Small intestine (tissue), 7 donors: ENCODE results near the gene PTPN4. TPM values are rescaled to one million over a fixed set of nuclear protein-coding genes. Genes with fewer than 3 reads are reported as not detected.

Experiments
- DNase-seq, 2 donors: peaks; one replicate each; pipeline versions ENCODE4 v3.0.0 to v3.0.0-alpha.2; 2013
- FAIRE-seq: peaks from 2 replicates; lab custom pipeline; 2012; peaks lifted over from hg19 to GRCh38; lab: Jason Lieb, UNC
- H3K27ac ChIP-seq, 3 donors: one replicate each; pipeline ENCODE4 v1.5.1; 2013; ENCODE audit warnings: low read length in 2 of 3, mild to moderate bottlenecking in 2 of 3, control low read depth in 1 of 3, inconsistent platforms in 1 of 3, low read depth in 1 of 3, moderate library complexity in 1 of 3
- H3K27me3 ChIP-seq, 3 donors: one replicate each; pipeline ENCODE4 v1.6.1; 2013; ENCODE audit warnings: low read length in 3 of 3, inconsistent platforms in 1 of 3; ENCODE audit not compliant: control insufficient read depth in 3 of 3, insufficient read depth in 3 of 3
- H3K36me3 ChIP-seq, 3 donors: one replicate each; pipeline ENCODE4 v1.6.1; 2013; ENCODE audit warnings: low read length in 3 of 3, inconsistent platforms in 1 of 3, low read depth in 1 of 3, mild to moderate bottlenecking in 1 of 3, moderate library complexity in 1 of 3; ENCODE audit not compliant: control insufficient read depth in 3 of 3, insufficient read depth in 2 of 3
- H3K4me1 ChIP-seq, 3 donors: one replicate each; pipeline ENCODE4 v1.6.1; 2013; ENCODE audit warnings: low read length in 2 of 3, inconsistent platforms in 1 of 3, low read depth in 1 of 3, mild to moderate bottlenecking in 1 of 3, moderate library complexity in 1 of 3; ENCODE audit not compliant: control insufficient read depth in 3 of 3, insufficient read depth in 2 of 3
- H3K4me3 ChIP-seq, 3 donors: one replicate each; pipeline ENCODE4 v1.5.1; 2013; ENCODE audit warnings: low read length in 3 of 3, control low read depth in 1 of 3, inconsistent platforms in 1 of 3, low read depth in 1 of 3, mild to moderate bottlenecking in 1 of 3, moderate library complexity in 1 of 3
- H3K9me3 ChIP-seq, 2 donors: one replicate each; pipeline ENCODE4 v1.6.1; 2013; ENCODE audit warnings: low read depth in 1 of 2, low read length in 1 of 2; ENCODE audit not compliant: control insufficient read depth in 2 of 2, insufficient read depth in 1 of 2
- WGBS, 3 donors: extraction: QIAGEN DNeasy Blood & Tissue Kit; methylation state at CpG; one replicate each; pipeline ENCODE4 v1.1.7; 2013; 5-methylcytosine and 5-hydroxymethylcytosine counted together
- polyA plus RNA-seq, 4 donors: library from polyadenylated mRNA; stranded (reverse) in 3 of 4; unstranded in 1 of 4; fragments of 200-250 nt in 3 of 4; fragments of 120-200 nt in 1 of 4; gene quantifications; one replicate each; pipeline versions ENCODE4 v1.2.1 to v1.2.3, GENCODE V29; 2013
- donor health status: healthy with polysubstance abuse.
- donor health status: control.
- donor health status: control.
- donor health status: Bipolar disorder and iron deficiency.
- donor health status: healthy.

PTPN4 gene
- polyA plus RNA-seq, 4 donors = 1.9 to 13.4 (median 6.0) TPM

GRCh38 chr2:119753041-119753929 lies 6.4 kb upstream of the PTPN4 start:
- Histone ChIP-seq H3K27me3 (no peaks in the 10 kb centered on the region), H3K9me3 (no peaks in the 10 kb centered on the region), H3K36me3 (no peaks in the 10 kb centered on the region), H3K4me1 (peaks cover 0 to 2% (median 0%) of the 10 kb centered on the region in 3 donors), H3K4me3 (no peak overlapping the region), H3K27ac (no peak overlapping the region)
- 40 to 49% (median 44%) methylated on average over 7 of the region's 7 CpGs for WGBS, 3 donors
- DNase-seq (peak; percentile 59), FAIRE-seq (no peak)

GRCh38 chr2:119753930-119754321 lies 5.8 kb upstream of the PTPN4 start:
- FAIRE-seq (no peak), DNase-seq (no peak)
- Histone ChIP-seq H3K27me3 (no peaks in the 10 kb centered on the region), H3K4me1 (peaks cover 0 to 2% (median 0%) of the 10 kb centered on the region in 3 donors), H3K27ac (no peak overlapping the region), H3K36me3 (no peaks in the 10 kb centered on the region), H3K4me3 (no peak overlapping the region), H3K9me3 (no peaks in the 10 kb centered on the region)
- 92 to 94% (median 93%) methylated on average over 1 of the region's 1 CpG for WGBS, 3 donors

- FAIRE-seq (no peak), DNase-seq (no peak)
- H3K36me3 ChIP-seq = no peaks in the 10 kb centered on the region
- H3K4me1 ChIP-seq = peaks cover 0 to 2% (median 0%) of the 10 kb centered on the region in 3 donors
- WGBS, 3 donors = 25 to 55% (median 29%) methylated on average over 1 of the region's 1 CpG
- no peak overlapping the region for H3K27ac ChIP-seq
- H3K27me3 ChIP-seq = no peaks in the 10 kb centered on the region
- H3K4me3 ChIP-seq = no peak overlapping the region
- H3K9me3 ChIP-seq = no peaks in the 10 kb centered on the region
These were observed 3.8 kb upstream of the PTPN4 start for GRCh38 chr2:119755906-119756305.

GRCh38 chr2:119756837-119757236 lies 2.9 kb upstream of the PTPN4 start:
- peak in 1 of 2 donors; percentile 67 for DNase-seq
- H3K4me1 ChIP-seq = peaks cover 0 to 2% (median 0%) of the 10 kb centered on the region in 3 donors
- H3K9me3 ChIP-seq = no peaks in the 10 kb centered on the region
- no peak overlapping the region for H3K4me3 ChIP-seq
- WGBS, 3 donors = 26 to 49% (median 46%) methylated on average over 5 of the region's 5 CpGs
- H3K36me3 ChIP-seq = no peaks in the 10 kb centered on the region
- H3K27me3 ChIP-seq = no peaks in the 10 kb centered on the region
- FAIRE-seq = no peak
- H3K27ac ChIP-seq = no peak overlapping the region

GRCh38 chr2:119758881-119759450 lies 756 bp upstream of the PTPN4 start:
- Histone ChIP-seq H3K27me3 (no peaks in the 10 kb centered on the region), H3K4me1 (peaks cover 0 to 3% (median 2%) of the 10 kb centered on the region in 3 donors), H3K27ac (peak overlapping the region; percentile 94 to 97 (median 96)), H3K36me3 (no peaks in the 10 kb centered on the region), H3K9me3 (no peaks in the 10 kb centered on the region), H3K4me3 (peak overlapping the region in 2 of 3 donors; percentile 83 to 98)
- DNase-seq (no peak), FAIRE-seq (no peak)
- WGBS, 3 donors = 38 to 43% (median 40%) methylated on average over 13 of the region's 13 CpGs

GRCh38 chr2:119760237-119760955 lies 674 bp downstream of the PTPN4 start:
- H3K4me3 ChIP-seq = peak overlapping the region; percentile 81 to 98 (median 83)
- H3K27ac ChIP-seq = peak overlapping the region; percentile 94 to 97 (median 96)
- H3K27me3 ChIP-seq = no peaks in the 10 kb centered on the region
- no peaks in the 10 kb centered on the region for H3K36me3 ChIP-seq
- no peaks in the 10 kb centered on the region for H3K9me3 ChIP-seq
- peaks cover 0 to 3% (median 2%) of the 10 kb centered on the region in 3 donors for H3K4me1 ChIP-seq
- FAIRE-seq (no peak), DNase-seq (peak in 1 of 2 donors; percentile 55)
- WGBS, 3 donors = 1% methylated on average over 32 to 37 of the region's 37 CpGs

GRCh38 chr2:119760956-119761275 lies 1.2 kb downstream of the PTPN4 start:
- DNase-seq (peak; percentile 23 to 54), FAIRE-seq (no peak)
- 3 to 8% (median 6%) methylated on average over 4 of the region's 4 CpGs for WGBS, 3 donors
- Histone ChIP-seq H3K9me3 (no peaks in the 10 kb centered on the region), H3K4me1 (peaks cover 0 to 3% (median 2%) of the 10 kb centered on the region in 3 donors), H3K27ac (no peak overlapping the region), H3K36me3 (no peaks in the 10 kb centered on the region), H3K27me3 (no peaks in the 10 kb centered on the region), H3K4me3 (peak overlapping the region in 2 of 3 donors; percentile 83 to 98)

- Histone ChIP-seq H3K9me3 (no peaks in the 10 kb centered on the region), H3K4me3 (no peak overlapping the region), H3K27me3 (no peaks in the 10 kb centered on the region), H3K36me3 (no peaks in the 10 kb centered on the region), H3K27ac (no peak overlapping the region), H3K4me1 (peaks cover 0 to 2% (median 2%) of the 10 kb centered on the region in 3 donors)
- 89 to 96% (median 90%) methylated on average over 4 of the region's 4 CpGs for WGBS, 3 donors
- DNase-seq (no peak), FAIRE-seq (no peak)
These were observed 5.1 kb downstream of the PTPN4 start for GRCh38 chr2:119764832-119765231.
